ENCODE measurements around the gene NONO. TPM values are rescaled to one million over a fixed set of nuclear protein-coding genes. Genes with fewer than 3 reads are reported as not detected.

NONO gene
- total RNA-seq, 1 donor from 2014 or later: 308 TPM

Other genes with a start within 250 kb of the NONO start
- 82.4 TPM for gene SNX12, start 215.3 kb upstream of the NONO start, total RNA-seq
- gene FOXO4, start 187.8 kb upstream of the NONO start, total RNA-seq: 18.9 TPM
- not detected for gene CXorf65, start 176.9 kb upstream of the NONO start, total RNA-seq
- 5.6 TPM for gene IL2RG, start 172.1 kb upstream of the NONO start, total RNA-seq
- gene MED12, start 165.0 kb upstream of the NONO start, total RNA-seq: 71.4 TPM
- gene NLGN3, start 138.8 kb upstream of the NONO start, total RNA-seq: 1.9 TPM
- gene GJB1, start 60.4 kb upstream of the NONO start, total RNA-seq: 4.1 TPM
- gene ZMYM3, start 29.5 kb upstream of the NONO start, total RNA-seq: 28.9 TPM
- gene ITGB1BP2, start 18.1 kb downstream of the NONO start, total RNA-seq: 8.9 TPM
- 82.3 TPM for gene TAF1, start 82.7 kb downstream of the NONO start, total RNA-seq
- 225 TPM for gene OGT, start 249.5 kb downstream of the NONO start, total RNA-seq

All from ureter (tissue), 1 donor.